GM19240 (cell line): ENCODE results near the gene LRIG2.
"Not testable (repeated sequence)": the region's sequence is repeated elsewhere in the genome, so short reads cannot be mapped to it uniquely, and the experiment has no call there.

Experiments used
- DNase-seq: peaks from one replicate; pipeline ENCODE4 v3.0.0; 2011; ENCODE audit warnings: low spot score; ENCODE audit not compliant: insufficient read length

LRIG2 gene

GRCh38 chr1:113072757-113073478 is at the start of gene LRIG2:
TSS of gene LRIG2 (plus strand) at chr1:113073198. CDS start at chr1:113073407, 209 bp downstream.
- peak; percentile 78 for DNase-seq

GRCh38 chr1:113023316-113023715 is 49.7 kb upstream of the LRIG2 start:
- not testable (repeated sequence) for DNase-seq

GRCh38 chr1:113027007-113027406 is 46.0 kb upstream of the LRIG2 start:
- DNase-seq: no peak

GRCh38 chr1:113027449-113027848 is 45.5 kb upstream of the LRIG2 start:
- DNase-seq: no peak

GRCh38 chr1:113029822-113030221 is 43.2 kb upstream of the LRIG2 start:
- no peak for DNase-seq

GRCh38 chr1:113031171-113031933 is 41.6 kb upstream of the LRIG2 start:
- no peak for DNase-seq

GRCh38 chr1:113035086-113035485 is 37.9 kb upstream of the LRIG2 start:
- DNase-seq: no peak

- no peak for DNase-seq
These were observed 36.2 kb upstream of the LRIG2 start for GRCh38 chr1:113036639-113037321.

GRCh38 chr1:113040041-113040440 is 33.0 kb upstream of the LRIG2 start:
- no peak for DNase-seq

- DNase-seq: no peak
These were observed 32.1 kb upstream of the LRIG2 start for GRCh38 chr1:113040718-113041412.

GRCh38 chr1:113041569-113042284 is 31.3 kb upstream of the LRIG2 start:
- no peak for DNase-seq

- peak; percentile 65 for DNase-seq
These were observed 30.5 kb upstream of the LRIG2 start for GRCh38 chr1:113042285-113043143.

GRCh38 chr1:113043144-113043488 is 29.9 kb upstream of the LRIG2 start:
- not testable (repeated sequence) for DNase-seq

- no peak for DNase-seq
These were observed 26.4 kb upstream of the LRIG2 start for GRCh38 chr1:113046569-113046968.

- no peak for DNase-seq
These were observed 24.9 kb upstream of the LRIG2 start for GRCh38 chr1:113048064-113048463.

GRCh38 chr1:113053344-113054126 is 19.5 kb upstream of the LRIG2 start:
- DNase-seq: no peak

- no peak for DNase-seq
These were observed 17.4 kb upstream of the LRIG2 start for GRCh38 chr1:113055570-113055969.

GRCh38 chr1:113057006-113057405 is 16.0 kb upstream of the LRIG2 start:
- DNase-seq: no peak
